Activated B cell treated with CpG ODN at 0.5 μM for 24 hours (primary cell): ENCODE measurements around the gene TRIM26. TPM values are rescaled to one million over a fixed set of nuclear protein-coding genes. Genes with fewer than 3 reads are reported as not detected.
"Not testable (repeated sequence)": the region's sequence is repeated elsewhere in the genome, so short reads cannot be mapped to it uniquely, and the experiment has no call there.

Experiments used
- ATAC-seq: fragments of 200-7000 bp; cut with Tn5 transposase; one replicate; pipeline ENCODE4 v1.10.0; 2021; ENCODE audit warnings: low read depth, mild to moderate bottlenecking, moderate library complexity
- CTCF ChIA-PET: fragments of 350-600 bp; sonication (Branson Sonifier 250); formaldehyde crosslinking; loops from one replicate; lab custom pipeline; 2021; ENCODE audit warnings: antibody characterized with exemption; lab: Charles Lee
- POLR2A ChIA-PET: fragments of 350-600 bp; sonication (Branson Sonifier 250); formaldehyde crosslinking; loops from one replicate; lab custom pipeline; 2021; ENCODE audit warnings: antibody characterized with exemption; lab: Charles Lee
- DNase-seq: peaks from one replicate; pipeline ENCODE4 v3.0.0; 2022
- H3K27ac Mint-ChIP-seq: one replicate; pipeline ENCODE4 v1.8.0; 2020; ENCODE audit warnings: mixed read lengths
- H3K27me3 Mint-ChIP-seq: one replicate; pipeline ENCODE4 v1.8.0; 2021; ENCODE audit warnings: mixed read lengths
- H3K36me3 Mint-ChIP-seq: one replicate; pipeline ENCODE4 v1.8.0; 2021; ENCODE audit warnings: low read depth, mixed read lengths
- H3K4me1 Mint-ChIP-seq: one replicate; pipeline ENCODE4 v1.8.0; 2021; ENCODE audit warnings: mixed read lengths
- H3K4me3 Mint-ChIP-seq: one replicate; pipeline ENCODE4 v1.8.0; 2020; ENCODE audit warnings: mild to moderate bottlenecking, mixed read lengths
- H3K9me3 Mint-ChIP-seq: one replicate; pipeline ENCODE4 v1.8.0; 2020; ENCODE audit warnings: mixed read lengths
- intact Hi-C: fragments of 100-400 bp; cut with micrococcal nuclease; formaldehyde crosslinking; loops from one replicate; pipeline ENCODE4 v1.15.1; 2024
- total RNA-seq: library from RNA; stranded (reverse); gene quantifications from 2 replicates; pipeline ENCODE4 v1.2.3, GENCODE V29; 2022
- TF ChIP-seq, protein P1 (sequence below): fragments of 200-600 bp; IDR thresholded peaks from one replicate; pipeline ENCODE4 v1.8.0; 2022; ENCODE audit warnings: antibody characterized with exemption, mild to moderate bottlenecking

Gene TRIM26
- total RNA-seq, 1 donor from 2014 or later, result 75.7 TPM

- H3K4me1 Mint-ChIP-seq, result peaks cover 8% of the 10 kb centered on the region
- CTCF ChIA-PET, result no interaction called here
Measured at GRCh38 chr6:30169658-30170614, 43.3 kb downstream of the TRIM26 start.

DNA sequence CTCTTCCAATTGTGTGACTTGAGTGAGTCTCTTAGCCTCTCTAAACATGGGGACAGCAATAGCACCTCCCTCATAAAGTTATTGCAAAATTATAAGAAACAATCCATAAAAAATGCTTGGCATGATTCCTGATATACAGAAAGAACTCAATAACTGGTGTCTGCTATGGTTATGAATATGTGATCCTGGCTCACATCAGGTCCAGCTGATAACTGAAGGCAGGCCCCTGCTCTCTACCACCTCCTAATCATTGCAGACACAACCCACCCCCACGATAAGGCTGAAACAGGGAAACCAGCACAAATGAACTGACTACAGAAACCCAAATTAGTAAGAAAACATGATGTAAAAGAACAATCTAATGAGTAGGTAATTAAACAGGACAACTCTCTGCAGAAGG is 44.5 kb downstream of the TRIM26 start:
- CTCF ChIA-PET, result no interaction called here
- H3K4me3 Mint-ChIP-seq, result no peak overlapping the region
- DNase-seq (no peak), ATAC-seq (no peak)
- H3K4me1 Mint-ChIP-seq, result peaks cover 8% of the 10 kb centered on the region
- intact Hi-C loops, result no loop called here
- peaks cover 52% of the 10 kb centered on the region for H3K27me3 Mint-ChIP-seq
- no peak overlapping the region for H3K27ac Mint-ChIP-seq
- TF ChIP-seq, protein P1, sequence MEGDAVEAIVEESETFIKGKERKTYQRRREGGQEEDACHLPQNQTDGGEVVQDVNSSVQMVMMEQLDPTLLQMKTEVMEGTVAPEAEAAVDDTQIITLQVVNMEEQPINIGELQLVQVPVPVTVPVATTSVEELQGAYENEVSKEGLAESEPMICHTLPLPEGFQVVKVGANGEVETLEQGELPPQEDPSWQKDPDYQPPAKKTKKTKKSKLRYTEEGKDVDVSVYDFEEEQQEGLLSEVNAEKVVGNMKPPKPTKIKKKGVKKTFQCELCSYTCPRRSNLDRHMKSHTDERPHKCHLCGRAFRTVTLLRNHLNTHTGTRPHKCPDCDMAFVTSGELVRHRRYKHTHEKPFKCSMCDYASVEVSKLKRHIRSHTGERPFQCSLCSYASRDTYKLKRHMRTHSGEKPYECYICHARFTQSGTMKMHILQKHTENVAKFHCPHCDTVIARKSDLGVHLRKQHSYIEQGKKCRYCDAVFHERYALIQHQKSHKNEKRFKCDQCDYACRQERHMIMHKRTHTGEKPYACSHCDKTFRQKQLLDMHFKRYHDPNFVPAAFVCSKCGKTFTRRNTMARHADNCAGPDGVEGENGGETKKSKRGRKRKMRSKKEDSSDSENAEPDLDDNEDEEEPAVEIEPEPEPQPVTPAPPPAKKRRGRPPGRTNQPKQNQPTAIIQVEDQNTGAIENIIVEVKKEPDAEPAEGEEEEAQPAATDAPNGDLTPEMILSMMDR, result no peak
- no peaks in the 10 kb centered on the region for H3K36me3 Mint-ChIP-seq
- POLR2A ChIA-PET, result no interaction called here
- H3K9me3 Mint-ChIP-seq, result peaks cover 2% of the 10 kb centered on the region

More at GRCh38 chr6:30169658-30170614, 43.3 kb downstream of the TRIM26 start:
- Mint-ChIP-seq H3K27ac (no peak overlapping the region), H3K4me3 (no peak overlapping the region), H3K27me3 (peaks cover 52% of the 10 kb centered on the region), H3K36me3 (no peaks in the 10 kb centered on the region), H3K9me3 (peaks cover 2% of the 10 kb centered on the region)
- DNase-seq (no peak), ATAC-seq (peak; percentile 71)
- intact Hi-C loops, result loop anchor here (1.0 to 2.0 kb wide), 2 partner anchors 67 to 321 kb away; no protein-coding TSS in a partner anchor
- TF ChIP-seq, protein P1, result no peak
- POLR2A ChIA-PET, result no interaction called here

DNA sequence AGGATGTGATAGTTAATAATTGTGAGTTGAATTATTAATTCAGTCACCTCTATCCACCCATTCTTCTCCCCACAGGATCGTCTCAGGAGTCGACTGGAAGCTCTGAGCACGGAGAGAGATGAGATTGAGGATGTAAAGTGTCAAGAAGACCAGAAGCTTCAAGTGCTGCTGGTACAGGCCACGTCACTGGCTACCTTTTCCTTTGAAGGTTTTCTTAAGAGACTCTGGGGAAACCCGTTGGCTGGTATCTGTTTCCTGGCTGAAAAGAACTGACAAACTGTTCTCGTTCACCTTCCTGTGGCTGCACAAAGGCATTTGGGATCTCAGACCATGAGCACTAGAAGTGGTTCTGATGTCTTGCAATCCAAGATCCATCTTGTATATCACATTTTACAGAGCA is 46.1 kb downstream of the TRIM26 start:
- H3K27ac Mint-ChIP-seq, result no peak overlapping the region
- TF ChIP-seq, protein P1, result no peak
- POLR2A ChIA-PET, result no interaction called here
- CTCF ChIA-PET, result interaction anchor here (2.1 kb wide), 1 partner anchor 36 kb away, joined by 5 read pairs; no protein-coding TSS in a partner anchor
- DNase-seq (no peak), ATAC-seq (no peak)
- H3K4me1 Mint-ChIP-seq, result peaks cover 8% of the 10 kb centered on the region
- peaks cover 2% of the 10 kb centered on the region for H3K9me3 Mint-ChIP-seq
- H3K27me3 Mint-ChIP-seq, result peaks cover 45% of the 10 kb centered on the region
- intact Hi-C loops, result no loop called here
- no peaks in the 10 kb centered on the region for H3K36me3 Mint-ChIP-seq
- H3K4me3 Mint-ChIP-seq, result no peak overlapping the region

- CTCF ChIA-PET, H3K36me3 Mint-ChIP-seq, H3K9me3 Mint-ChIP-seq, H3K27ac Mint-ChIP-seq, DNase-seq, POLR2A ChIA-PET, intact Hi-C loops, ATAC-seq, H3K4me1 Mint-ChIP-seq, H3K4me3 Mint-ChIP-seq: not testable (repeated sequence)
- H3K27me3 Mint-ChIP-seq, result peaks cover 35% of the 10 kb centered on the region
Measured at GRCh38 chr6:30165238-30165637, 48.0 kb downstream of the TRIM26 start.

DNA sequence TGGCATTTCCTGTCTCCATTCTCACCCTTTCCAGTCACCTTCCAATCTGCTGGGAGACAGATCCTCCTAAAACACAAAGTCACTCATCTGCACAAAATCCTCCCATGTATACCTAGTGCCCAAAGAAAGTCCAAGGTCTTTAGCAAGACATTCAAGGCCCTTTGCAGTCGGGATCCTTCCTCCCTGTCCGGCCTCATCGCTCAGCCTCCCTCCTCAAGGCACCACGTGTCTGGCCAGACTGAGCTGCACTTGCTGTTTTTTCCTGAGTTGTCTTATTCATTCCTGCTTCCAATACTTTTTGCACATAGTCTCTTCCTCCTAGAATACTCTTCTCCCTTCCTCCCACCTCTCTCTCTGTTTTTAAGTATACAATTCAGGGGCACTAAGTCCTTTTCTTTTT is 48.5 kb downstream of the TRIM26 start:
- no peaks in the 10 kb centered on the region for H3K36me3 Mint-ChIP-seq
- TF ChIP-seq, protein P1, result no peak
- H3K27ac Mint-ChIP-seq, result no peak overlapping the region
- DNase-seq (no peak), ATAC-seq (no peak)
- peaks cover 2% of the 10 kb centered on the region for H3K9me3 Mint-ChIP-seq
- H3K4me3 Mint-ChIP-seq, result no peak overlapping the region
- peaks cover 29% of the 10 kb centered on the region for H3K27me3 Mint-ChIP-seq
- no peaks in the 10 kb centered on the region for H3K4me1 Mint-ChIP-seq
- intact Hi-C loops, result no loop called here
- CTCF ChIA-PET, result no interaction called here
- POLR2A ChIA-PET, result no interaction called here
